OCI-LY3 (cell line): Measurements from ENCODE around the gene TCERG1L.

ENCODE experiments used
- H2AFZ ChIP-seq: fragments of 200-600, 300-600 bp; shearing (Covaris generic); 2 replicates; pipeline ENCODE4 v1.6.0; 2014; ENCODE audit warnings: antibody characterized with exemption, low read depth, low read length
- H3K27ac ChIP-seq: fragments of 200-600, 300-600 bp; sonication (generic); 2 replicates; pipeline ENCODE4 v1.5.1; 2014; ENCODE audit warnings: mild to moderate bottlenecking, low read length, moderate library complexity, mixed read lengths
- H3K27me3 ChIP-seq: fragments of 200-600, 300-600 bp; sonication (generic); 2 replicates; pipeline ENCODE4 v1.6.1; 2014; ENCODE audit warnings: low read depth, low read length, mixed read lengths
- H3K36me3 ChIP-seq: fragments of 200-600, 300-600 bp; sonication (generic); replicated peaks from 2 replicates; pipeline ENCODE3; 2014; ENCODE audit warnings: low read depth, low read length, mixed read lengths
- H3K4me1 ChIP-seq: fragments of 300-600, 200-600 bp; sonication (generic); 2 replicates; pipeline ENCODE4 v1.6.1; 2014; ENCODE audit warnings: low read length, mixed read lengths
- H3K4me2 ChIP-seq: fragments of 200-600, 300-600 bp; sonication (generic); 2 replicates; pipeline ENCODE4 v1.6.1; 2014; ENCODE audit warnings: low read length, mixed read lengths
- H3K4me3 ChIP-seq: fragments of 300-600, 200-600 bp; sonication (generic); 2 replicates; pipeline ENCODE4 v1.5.1; 2014; ENCODE audit warnings: antibody characterized with exemption, mild to moderate bottlenecking, low read length, moderate library complexity
- H3K79me2 ChIP-seq: fragments of 300-600, 200-600 bp; shearing (Covaris generic); 2 replicates; pipeline ENCODE4 v1.6.1; 2014; ENCODE audit warnings: mild to moderate bottlenecking, low read length, mixed read lengths
- H3K9ac ChIP-seq: fragments of 300-600, 200-600 bp; shearing (Covaris generic); 2 replicates; pipeline ENCODE4 v1.6.0; 2014; ENCODE audit warnings: mild to moderate bottlenecking, low read length, moderate library complexity
- H3K9me3 ChIP-seq: fragments of 200-600, 300-600 bp; shearing (Covaris generic); 2 replicates; pipeline ENCODE4 v1.6.1; 2014; ENCODE audit warnings: low read length, mixed read lengths; ENCODE audit not compliant: insufficient read depth
- H4K20me1 ChIP-seq: fragments of 200-600, 300-600 bp; sonication (generic); 2 replicates; pipeline ENCODE4 v1.6.1; 2016; ENCODE audit warnings: low read length, mixed read lengths; ENCODE audit not compliant: insufficient read depth
- EZH2phosphoT487 ChIP-seq: fragments of 200-600 bp; shearing (Covaris generic); IDR thresholded peaks from 2 replicates; pipeline ENCODE4 v1.6.1; 2018; ENCODE audit warnings: antibody characterized with exemption, mixed run types, low read depth
- TF ChIP-seq, protein P1 (sequence below): fragments of 200-600, 300-600 bp; sonication (generic); IDR thresholded peaks from 2 replicates; pipeline ENCODE4 v1.5.1; 2014; ENCODE audit warnings: antibody characterized with exemption, low read length, low read depth

Gene TCERG1L

DNA sequence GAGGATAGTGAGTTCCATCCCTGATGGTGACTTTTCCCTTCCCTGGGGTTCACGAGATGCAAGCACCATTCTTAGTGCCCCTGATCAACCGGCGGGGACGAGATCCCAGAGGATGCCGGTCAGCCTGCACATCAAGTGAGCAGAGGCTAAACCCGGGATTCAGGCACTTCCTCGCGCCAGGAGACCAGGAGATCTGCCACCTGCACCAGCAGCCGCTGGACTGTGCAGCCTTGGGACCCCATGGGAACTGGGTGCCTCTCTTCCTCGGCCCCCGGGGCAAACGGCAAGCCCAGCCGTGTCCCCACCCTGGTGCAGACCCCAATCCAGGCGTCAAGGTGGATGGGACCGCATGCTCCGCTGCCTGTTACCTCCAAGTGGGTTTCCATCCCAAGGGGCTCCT, 88.5 kb downstream of the TCERG1L start:
- no peaks in the 10 kb centered on the region for H3K36me3 ChIP-seq
- no peak overlapping the region for H3K27ac ChIP-seq
- no peak overlapping the region for H3K4me3 ChIP-seq
- no peak overlapping the region for H2AFZ ChIP-seq
- no peak overlapping the region for H3K9ac ChIP-seq
- H3K4me1 ChIP-seq, result no peaks in the 10 kb centered on the region
- no peaks in the 10 kb centered on the region for H3K9me3 ChIP-seq
- H4K20me1 ChIP-seq, result no peaks in the 10 kb centered on the region
- TF ChIP-seq, protein P1, sequence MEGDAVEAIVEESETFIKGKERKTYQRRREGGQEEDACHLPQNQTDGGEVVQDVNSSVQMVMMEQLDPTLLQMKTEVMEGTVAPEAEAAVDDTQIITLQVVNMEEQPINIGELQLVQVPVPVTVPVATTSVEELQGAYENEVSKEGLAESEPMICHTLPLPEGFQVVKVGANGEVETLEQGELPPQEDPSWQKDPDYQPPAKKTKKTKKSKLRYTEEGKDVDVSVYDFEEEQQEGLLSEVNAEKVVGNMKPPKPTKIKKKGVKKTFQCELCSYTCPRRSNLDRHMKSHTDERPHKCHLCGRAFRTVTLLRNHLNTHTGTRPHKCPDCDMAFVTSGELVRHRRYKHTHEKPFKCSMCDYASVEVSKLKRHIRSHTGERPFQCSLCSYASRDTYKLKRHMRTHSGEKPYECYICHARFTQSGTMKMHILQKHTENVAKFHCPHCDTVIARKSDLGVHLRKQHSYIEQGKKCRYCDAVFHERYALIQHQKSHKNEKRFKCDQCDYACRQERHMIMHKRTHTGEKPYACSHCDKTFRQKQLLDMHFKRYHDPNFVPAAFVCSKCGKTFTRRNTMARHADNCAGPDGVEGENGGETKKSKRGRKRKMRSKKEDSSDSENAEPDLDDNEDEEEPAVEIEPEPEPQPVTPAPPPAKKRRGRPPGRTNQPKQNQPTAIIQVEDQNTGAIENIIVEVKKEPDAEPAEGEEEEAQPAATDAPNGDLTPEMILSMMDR, result no peak
- TF ChIP-seq EZH2phosphoT487, result no peak
- H3K27me3 ChIP-seq, result no peaks in the 10 kb centered on the region
- no peak overlapping the region for H3K4me2 ChIP-seq
- no peaks in the 10 kb centered on the region for H3K79me2 ChIP-seq

DNA sequence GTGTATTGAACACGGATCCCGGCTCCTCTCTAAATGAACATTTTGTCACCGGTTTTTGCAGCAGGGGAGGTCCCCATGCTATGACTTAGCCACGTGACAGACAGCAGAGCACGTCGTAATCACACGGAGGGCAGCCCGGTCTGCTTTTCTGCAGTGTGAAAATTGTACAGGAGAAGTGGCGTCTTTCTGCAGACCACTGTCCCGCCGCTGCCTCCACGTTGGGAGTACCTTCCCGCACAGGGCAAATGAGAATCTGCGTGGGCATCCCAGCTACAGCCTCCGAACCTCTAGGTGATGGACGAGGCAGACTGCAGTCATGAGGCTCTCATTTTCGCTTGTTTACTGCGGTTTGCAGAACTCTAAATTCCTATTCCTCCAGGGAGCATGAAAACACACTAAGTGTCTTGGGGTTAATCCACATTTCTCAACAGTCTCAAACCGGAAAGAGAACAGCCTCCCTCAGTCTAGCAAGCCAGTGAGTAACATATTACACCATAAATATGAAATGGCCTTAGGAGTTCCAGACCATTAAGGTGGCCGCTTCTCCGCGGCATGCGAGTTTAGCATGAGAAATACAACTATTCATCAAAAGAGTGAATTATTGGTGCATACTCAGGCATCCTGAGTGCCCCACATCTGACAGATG, 89.8 kb downstream of the TCERG1L start:
- Histone ChIP-seq H3K9me3 (no peaks in the 10 kb centered on the region), H3K4me1 (no peaks in the 10 kb centered on the region), H3K4me3 (no peak overlapping the region), H3K36me3 (no peaks in the 10 kb centered on the region), H3K79me2 (no peaks in the 10 kb centered on the region), H2AFZ (no peak overlapping the region), H3K9ac (no peak overlapping the region), H3K4me2 (no peak overlapping the region), H4K20me1 (no peaks in the 10 kb centered on the region), H3K27me3 (no peaks in the 10 kb centered on the region), H3K27ac (no peak overlapping the region)
- TF ChIP-seq, protein P1, result no peak
- TF ChIP-seq EZH2phosphoT487, result no peak

DNA sequence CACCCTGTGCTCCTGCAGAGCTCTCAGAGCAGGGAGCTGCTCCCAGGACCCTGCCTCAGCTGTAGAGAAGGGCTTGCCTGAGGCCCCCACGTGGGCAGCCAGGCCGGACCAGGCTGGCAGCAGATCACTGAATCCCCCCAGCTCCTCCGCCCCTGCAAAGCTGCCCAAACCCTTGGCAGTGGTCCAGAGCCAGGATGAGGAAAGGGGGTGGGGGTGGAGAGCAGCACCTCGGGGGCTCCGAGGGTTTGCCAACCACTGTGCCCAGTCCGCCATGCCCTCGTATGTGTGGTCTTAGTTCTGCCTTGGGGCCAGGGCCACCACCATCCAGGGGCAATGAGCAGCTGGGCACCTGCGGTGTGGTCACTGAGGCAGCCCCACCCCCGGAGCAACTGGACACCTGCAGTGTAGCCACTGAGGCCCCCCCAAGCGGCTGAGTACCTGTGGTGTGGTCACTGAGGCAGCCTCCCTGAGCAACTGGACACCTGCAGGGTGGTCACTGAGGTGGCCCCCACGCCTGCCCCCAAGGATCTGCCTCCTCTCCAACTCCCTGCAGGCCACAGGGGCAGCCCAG, 90.8 kb downstream of the TCERG1L start:
- no peak for TF ChIP-seq EZH2phosphoT487
- TF ChIP-seq, protein P1, result no peak
- Histone ChIP-seq H3K36me3 (no peaks in the 10 kb centered on the region), H3K9me3 (no peaks in the 10 kb centered on the region), H4K20me1 (no peaks in the 10 kb centered on the region), H3K27me3 (no peaks in the 10 kb centered on the region), H3K79me2 (no peaks in the 10 kb centered on the region), H3K27ac (no peak overlapping the region), H2AFZ (no peak overlapping the region), H3K4me3 (no peak overlapping the region), H3K4me2 (no peak overlapping the region), H3K4me1 (no peaks in the 10 kb centered on the region), H3K9ac (no peak overlapping the region)

DNA sequence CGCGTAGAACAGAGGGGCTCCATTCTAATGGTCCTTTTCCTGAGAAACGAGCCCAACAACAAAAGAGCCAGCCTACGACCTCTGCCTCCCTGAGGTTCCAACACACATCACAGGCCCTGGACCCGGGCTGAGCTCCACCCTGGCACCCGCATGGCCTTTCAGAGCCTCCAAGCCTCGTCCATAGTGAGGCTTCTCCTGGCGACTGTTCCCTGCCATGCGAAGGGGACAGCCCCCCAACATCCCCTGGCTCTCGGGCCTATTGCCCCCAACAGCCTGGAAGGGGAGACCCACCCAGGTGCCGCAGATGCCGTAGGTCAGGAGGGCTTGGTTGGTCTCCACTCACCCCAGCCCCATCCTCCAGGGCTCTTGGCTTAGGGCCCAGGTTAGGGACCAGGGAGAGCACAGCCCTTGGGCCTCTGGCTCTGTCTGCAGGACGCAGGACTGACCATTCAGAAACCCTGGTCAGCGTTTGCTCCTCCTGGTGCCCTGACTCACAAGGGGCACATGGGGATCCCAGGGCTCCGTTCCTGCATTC, 91.5 kb downstream of the TCERG1L start:
- H3K27ac ChIP-seq, result no peak overlapping the region
- H3K36me3 ChIP-seq, result no peaks in the 10 kb centered on the region
- H3K4me3 ChIP-seq, result no peak overlapping the region
- H3K4me1 ChIP-seq, result no peaks in the 10 kb centered on the region
- no peaks in the 10 kb centered on the region for H4K20me1 ChIP-seq
- no peak overlapping the region for H2AFZ ChIP-seq
- no peaks in the 10 kb centered on the region for H3K27me3 ChIP-seq
- TF ChIP-seq EZH2phosphoT487, result no peak
- TF ChIP-seq, protein P1, result no peak
- H3K4me2 ChIP-seq, result no peak overlapping the region
- no peaks in the 10 kb centered on the region for H3K79me2 ChIP-seq
- no peaks in the 10 kb centered on the region for H3K9me3 ChIP-seq
- no peak overlapping the region for H3K9ac ChIP-seq
